ENCODE results near the gene KATNIP. TPM values are rescaled to one million over a fixed set of nuclear protein-coding genes. Genes with fewer than 3 reads are reported as not detected.

The KATNIP gene
- polyA plus RNA-seq, 1 of the 3 experiments (the other 2 are of a cell fraction): 25.5 TPM

DNA sequence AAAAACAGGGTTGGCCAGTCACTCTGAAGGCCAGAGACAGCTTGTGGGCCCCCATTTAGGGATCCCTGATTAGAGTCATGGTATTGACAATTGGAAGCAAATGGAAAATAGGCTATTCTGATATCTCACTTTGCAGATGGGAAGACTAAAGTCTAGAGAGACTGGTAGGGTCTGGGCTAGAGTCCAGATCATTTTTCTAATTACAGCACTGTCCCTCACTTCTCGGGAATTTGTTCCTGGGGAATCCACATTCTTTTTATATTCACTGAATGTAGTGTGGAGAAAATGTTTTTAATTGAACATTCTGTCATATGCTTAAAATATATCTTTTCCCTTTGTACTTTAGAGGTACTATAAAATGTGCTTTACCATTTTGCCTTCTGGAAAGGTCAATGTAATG, 1.1 kb downstream of the KATNIP start:
- DNase-seq: no peak
- H3K79me2 ChIP-seq (ENCODE audit: insufficient read depth): peaks cover 85% of the 10 kb centered on the region

GRCh38 chr16:27556471-27556870, 6.5 kb downstream of the KATNIP start:
- Histone ChIP-seq H4K20me1 (ENCODE audit: insufficient read depth) (no peaks in the 10 kb centered on the region; the same call in 1 of the 2 replicates), H3K4me3 (ENCODE audit: low read depth in 2 of 2, low read length in 1 of 2) (no peak overlapping the region), H3K79me2 (ENCODE audit: insufficient read depth) (peaks cover 66% of the 10 kb centered on the region), H2AFZ (ENCODE audit: low read depth) (no peak overlapping the region), H3K27ac (ENCODE audit: low read depth in 2 of 2, low read length in 1 of 2) (no peak overlapping the region), H3F3A (replicated peaks; ENCODE audit: insufficient read depth) (peaks cover 3% of the 10 kb centered on the region), H3K9me3 (no peaks in the 10 kb centered on the region), H3K4me1 (ENCODE audit: control insufficient read depth in 1 of 2, insufficient read depth in 2 of 2, low read depth in 1 of 2, low read length in 1 of 2) (no peaks in the 10 kb centered on the region), H3K27me3 (ENCODE audit: insufficient read depth) (no peaks in the 10 kb centered on the region), H3K9me2 (no peaks in the 10 kb centered on the region), H3K4me2 (no peak overlapping the region), H3K36me3 (replicated peaks in 1 of 2; ENCODE audit: control insufficient read depth in 1 of 2, insufficient read depth in 2 of 2, low read length in 1 of 2) (no peaks in the 10 kb centered on the region), H3K9ac (no peak overlapping the region)
- no peak for DNase-seq
- CTCF ChIA-PET: interaction anchor here (0.6 kb wide), 2 partner anchors 506 to 716 kb away, joined by 3 read pairs; no protein-coding TSS in a partner anchor
- WGBS (ENCODE audit: low lambda C conversion rate): 88% methylated on average over 1 of the region's 1 CpG
- POLR2A ChIA-PET: no interaction called here
- TF ChIP-seq FOXJ3 (CRISPR knock-in tag; IDR thresholded peaks at IDR 0.05) (no peak), USF2 (IDR thresholded peaks at IDR 0.05; ENCODE audit: borderline replicate concordance, low read depth, low read length) (no peak), FOSL2 (IDR thresholded peaks at IDR 0.05; ENCODE audit: borderline replicate concordance, low read depth) (no peak), TAF1 (IDR thresholded peaks at IDR 0.05; ENCODE audit: borderline replicate concordance, low read depth, low read length) (no peak), CTCF (IDR thresholded peaks at IDR 0.05) (no peak)
- TF ChIP-seq, protein P1, sequence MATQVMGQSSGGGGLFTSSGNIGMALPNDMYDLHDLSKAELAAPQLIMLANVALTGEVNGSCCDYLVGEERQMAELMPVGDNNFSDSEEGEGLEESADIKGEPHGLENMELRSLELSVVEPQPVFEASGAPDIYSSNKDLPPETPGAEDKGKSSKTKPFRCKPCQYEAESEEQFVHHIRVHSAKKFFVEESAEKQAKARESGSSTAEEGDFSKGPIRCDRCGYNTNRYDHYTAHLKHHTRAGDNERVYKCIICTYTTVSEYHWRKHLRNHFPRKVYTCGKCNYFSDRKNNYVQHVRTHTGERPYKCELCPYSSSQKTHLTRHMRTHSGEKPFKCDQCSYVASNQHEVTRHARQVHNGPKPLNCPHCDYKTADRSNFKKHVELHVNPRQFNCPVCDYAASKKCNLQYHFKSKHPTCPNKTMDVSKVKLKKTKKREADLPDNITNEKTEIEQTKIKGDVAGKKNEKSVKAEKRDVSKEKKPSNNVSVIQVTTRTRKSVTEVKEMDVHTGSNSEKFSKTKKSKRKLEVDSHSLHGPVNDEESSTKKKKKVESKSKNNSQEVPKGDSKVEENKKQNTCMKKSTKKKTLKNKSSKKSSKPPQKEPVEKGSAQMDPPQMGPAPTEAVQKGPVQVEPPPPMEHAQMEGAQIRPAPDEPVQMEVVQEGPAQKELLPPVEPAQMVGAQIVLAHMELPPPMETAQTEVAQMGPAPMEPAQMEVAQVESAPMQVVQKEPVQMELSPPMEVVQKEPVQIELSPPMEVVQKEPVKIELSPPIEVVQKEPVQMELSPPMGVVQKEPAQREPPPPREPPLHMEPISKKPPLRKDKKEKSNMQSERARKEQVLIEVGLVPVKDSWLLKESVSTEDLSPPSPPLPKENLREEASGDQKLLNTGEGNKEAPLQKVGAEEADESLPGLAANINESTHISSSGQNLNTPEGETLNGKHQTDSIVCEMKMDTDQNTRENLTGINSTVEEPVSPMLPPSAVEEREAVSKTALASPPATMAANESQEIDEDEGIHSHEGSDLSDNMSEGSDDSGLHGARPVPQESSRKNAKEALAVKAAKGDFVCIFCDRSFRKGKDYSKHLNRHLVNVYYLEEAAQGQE (IDR thresholded peaks at IDR 0.05; ENCODE audit: low read depth, low read length): no peak
- TF ChIP-seq, protein P2, sequence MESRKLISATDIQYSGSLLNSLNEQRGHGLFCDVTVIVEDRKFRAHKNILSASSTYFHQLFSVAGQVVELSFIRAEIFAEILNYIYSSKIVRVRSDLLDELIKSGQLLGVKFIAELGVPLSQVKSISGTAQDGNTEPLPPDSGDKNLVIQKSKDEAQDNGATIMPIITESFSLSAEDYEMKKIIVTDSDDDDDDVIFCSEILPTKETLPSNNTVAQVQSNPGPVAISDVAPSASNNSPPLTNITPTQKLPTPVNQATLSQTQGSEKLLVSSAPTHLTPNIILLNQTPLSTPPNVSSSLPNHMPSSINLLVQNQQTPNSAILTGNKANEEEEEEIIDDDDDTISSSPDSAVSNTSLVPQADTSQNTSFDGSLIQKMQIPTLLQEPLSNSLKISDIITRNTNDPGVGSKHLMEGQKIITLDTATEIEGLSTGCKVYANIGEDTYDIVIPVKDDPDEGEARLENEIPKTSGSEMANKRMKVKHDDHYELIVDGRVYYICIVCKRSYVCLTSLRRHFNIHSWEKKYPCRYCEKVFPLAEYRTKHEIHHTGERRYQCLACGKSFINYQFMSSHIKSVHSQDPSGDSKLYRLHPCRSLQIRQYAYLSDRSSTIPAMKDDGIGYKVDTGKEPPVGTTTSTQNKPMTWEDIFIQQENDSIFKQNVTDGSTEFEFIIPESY (IDR thresholded peaks at IDR 0.05; ENCODE audit: borderline replicate concordance, low read depth): no peak

More for the DNA sequence above, 1.1 kb downstream of the KATNIP start:
- no peaks in the 10 kb centered on the region for H3K27me3 ChIP-seq (ENCODE audit: insufficient read depth)
- peak overlapping the region; percentile 87 for H3K9ac ChIP-seq
- 36% methylated on average over 1 of the region's 1 CpG for WGBS (ENCODE audit: low lambda C conversion rate)
- TF ChIP-seq CHD2 (IDR thresholded peaks at IDR 0.05; ENCODE audit: low read length, partially characterized antibody): no peak
- TF ChIP-seq RAD21 (IDR thresholded peaks at IDR 0.05; ENCODE audit: low read length): no peak
- no peak for TF ChIP-seq EZH2phosphoT487 (IDR thresholded peaks at IDR 0.05; ENCODE audit: borderline replicate concordance, low read depth)
- TF ChIP-seq, protein P3, sequence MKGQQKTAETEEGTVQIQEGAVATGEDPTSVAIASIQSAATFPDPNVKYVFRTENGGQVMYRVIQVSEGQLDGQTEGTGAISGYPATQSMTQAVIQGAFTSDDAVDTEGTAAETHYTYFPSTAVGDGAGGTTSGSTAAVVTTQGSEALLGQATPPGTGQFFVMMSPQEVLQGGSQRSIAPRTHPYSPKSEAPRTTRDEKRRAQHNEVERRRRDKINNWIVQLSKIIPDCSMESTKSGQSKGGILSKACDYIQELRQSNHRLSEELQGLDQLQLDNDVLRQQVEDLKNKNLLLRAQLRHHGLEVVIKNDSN (IDR thresholded peaks at IDR 0.05; ENCODE audit: borderline replicate concordance, low read depth): no peak
- no peak for TF ChIP-seq CTCF (IDR thresholded peaks at IDR 0.05)
- no peak for TF ChIP-seq GATA2 (CRISPR knock-in tag; IDR thresholded peaks at IDR 0.05)
- H3K9me2 ChIP-seq: no peaks in the 10 kb centered on the region
- peaks cover 30% of the 10 kb centered on the region for H4K20me1 ChIP-seq (ENCODE audit: insufficient read depth)
- peaks cover 15 to 17% of the 10 kb centered on the region in 2 experiments; a peak in 2 of 4 replicates for H3K4me1 ChIP-seq (ENCODE audit: control insufficient read depth in 1 of 2, insufficient read depth in 2 of 2, low read depth in 1 of 2, low read length in 1 of 2)
- H2AFZ ChIP-seq (ENCODE audit: low read depth): no peak overlapping the region
- H3K9me3 ChIP-seq: no peaks in the 10 kb centered on the region
- H3K27ac ChIP-seq (ENCODE audit: low read depth in 2 of 2, low read length in 1 of 2): peak overlapping the region in 1 of 2 experiments; percentile 80; a peak in 2 of 4 replicates
- H3F3A ChIP-seq (replicated peaks; ENCODE audit: insufficient read depth): no peaks in the 10 kb centered on the region
- CTCF ChIA-PET: no interaction called here
- H3K4me3 ChIP-seq (ENCODE audit: low read depth in 2 of 2, low read length in 1 of 2): peak overlapping the region; percentile 75 to 99
- H3K36me3 ChIP-seq (replicated peaks in 1 of 2; ENCODE audit: control insufficient read depth in 1 of 2, insufficient read depth in 2 of 2, low read length in 1 of 2): no peaks in the 10 kb centered on the region
- POLR2A ChIA-PET: interaction anchor here (1.4 to 1.5 kb wide), 2 partner anchors 9 to 16 kb away, joined by 3 to 6 read pairs; no protein-coding TSS in a partner anchor
- H3K4me2 ChIP-seq: peak overlapping the region; percentile 81

Measured in SK-N-SH (cell line).